HG03354 (cell line): ENCODE data around the gene UBE2G1.

Experiments used
- ATAC-seq: cut with Tn5 transposase; IDR thresholded peaks from one replicate; pipeline ENCODE4 v1.9.1; 2021; ENCODE audit warnings: mild to moderate bottlenecking; ENCODE audit not compliant: unreplicated experiment, poor library complexity, severe bottlenecking

UBE2G1 gene, protein sequence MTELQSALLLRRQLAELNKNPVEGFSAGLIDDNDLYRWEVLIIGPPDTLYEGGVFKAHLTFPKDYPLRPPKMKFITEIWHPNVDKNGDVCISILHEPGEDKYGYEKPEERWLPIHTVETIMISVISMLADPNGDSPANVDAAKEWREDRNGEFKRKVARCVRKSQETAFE

DNA sequence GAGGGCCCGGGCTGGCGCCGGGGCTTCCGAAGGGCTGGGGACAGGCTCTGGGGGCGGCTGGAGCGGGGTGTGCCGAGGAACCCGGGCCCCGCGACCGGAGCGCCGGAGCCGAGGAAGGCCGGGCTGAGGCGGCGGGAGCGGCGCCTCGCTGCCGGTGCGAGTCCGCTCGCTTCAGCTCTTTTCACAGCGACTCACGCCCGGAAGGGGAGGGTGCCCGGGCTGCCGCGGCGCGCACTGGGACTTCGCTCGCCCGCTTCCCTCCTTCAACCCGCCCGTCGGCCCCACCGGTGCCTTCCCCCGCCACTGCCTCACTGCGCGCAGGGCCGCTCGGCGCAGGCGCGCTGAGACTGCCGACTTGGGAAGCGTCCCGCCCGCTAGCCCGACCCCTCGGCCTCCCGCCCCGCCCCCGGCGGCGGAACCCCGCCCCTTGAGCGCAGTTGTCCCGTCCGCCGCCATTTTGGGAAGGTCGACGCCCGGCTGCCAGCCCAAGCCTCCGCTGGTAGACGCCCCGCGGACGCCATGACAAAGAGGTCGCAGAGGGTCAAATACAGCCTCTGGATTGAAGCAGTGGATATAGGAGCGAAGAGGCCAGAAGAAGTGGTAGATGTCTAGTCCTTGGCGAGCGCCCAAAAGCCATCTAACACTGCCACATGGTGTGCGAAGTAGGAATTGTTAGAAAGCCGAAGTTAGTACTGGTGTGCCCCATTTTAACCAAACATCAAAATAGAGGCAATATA, at the start of gene UBE2G1:
UBE2G1 (minus strand) TSS at position 349 of the 737 bp plus-strand sequence. CDS start 359 bp downstream, outside the sequence.
- ATAC-seq = peak; percentile 77

GRCh38 chr17:4412933-4413831, 46.7 kb upstream of the UBE2G1 start:
- peak; percentile 71 for ATAC-seq

DNA sequence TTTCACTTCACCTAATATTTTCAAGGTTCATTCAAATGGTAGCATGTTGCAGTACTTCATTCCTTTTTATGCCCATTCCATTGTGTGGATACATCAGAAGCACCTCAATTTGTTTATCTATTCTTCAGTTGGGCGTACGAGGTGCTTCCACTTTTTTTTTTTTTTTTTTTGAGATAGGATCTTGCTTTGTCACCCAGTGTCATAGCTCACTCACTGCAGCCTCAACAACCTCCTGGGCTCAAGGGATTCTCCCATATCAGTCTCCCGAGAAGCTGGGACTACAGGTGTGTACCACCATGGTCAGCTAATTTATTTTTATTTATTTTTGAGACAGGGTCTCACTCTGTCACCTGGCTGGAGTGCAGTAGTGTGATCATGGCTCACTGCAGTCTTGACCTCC, 44.7 kb upstream of the UBE2G1 start:
- ATAC-seq = no peak

DNA sequence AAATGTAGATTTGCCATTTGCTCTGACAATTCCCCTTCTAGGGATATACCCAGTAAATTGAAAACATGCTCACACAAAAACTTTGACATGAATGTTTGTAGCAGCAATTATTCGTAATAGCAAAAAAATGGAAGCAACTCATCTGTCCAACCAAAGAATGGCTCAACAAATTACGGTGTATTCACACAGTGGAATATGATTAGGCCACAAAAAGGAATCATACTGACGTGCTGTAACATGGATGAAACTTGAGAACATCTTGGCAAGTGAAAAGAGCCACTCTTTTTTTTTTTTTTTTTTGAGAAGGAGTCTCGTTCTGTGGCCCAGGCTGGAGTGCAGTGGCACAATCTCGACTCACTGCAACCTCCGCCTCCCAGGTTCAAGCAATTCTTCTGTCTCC, 43.2 kb upstream of the UBE2G1 start:
- no peak for ATAC-seq

GRCh38 chr17:4407851-4408250, 41.4 kb upstream of the UBE2G1 start:
- ATAC-seq = no peak

- ATAC-seq = no peak
Measured at GRCh38 chr17:4407216-4407615, 40.7 kb upstream of the UBE2G1 start.

DNA sequence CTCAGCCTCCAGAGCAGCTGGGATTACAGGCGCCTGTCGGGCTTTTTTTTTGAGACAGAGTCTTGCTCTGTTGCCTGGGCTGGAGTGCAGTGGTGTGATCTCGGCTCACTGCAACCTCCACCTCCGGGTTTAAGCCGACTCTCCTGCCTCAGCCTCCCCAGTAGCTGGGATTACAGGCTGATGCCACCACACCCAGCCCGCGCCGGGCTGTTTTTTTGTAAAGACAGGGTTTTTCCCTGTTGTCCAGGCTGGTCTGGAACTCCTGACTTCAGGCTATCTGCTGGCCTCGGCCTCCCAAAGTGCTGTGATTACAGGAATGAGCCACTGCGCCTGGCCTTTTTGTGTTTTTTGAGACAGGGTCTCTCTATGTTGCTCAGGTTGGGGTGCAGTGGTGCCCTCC, 39.9 kb upstream of the UBE2G1 start:
- no peak for ATAC-seq

DNA sequence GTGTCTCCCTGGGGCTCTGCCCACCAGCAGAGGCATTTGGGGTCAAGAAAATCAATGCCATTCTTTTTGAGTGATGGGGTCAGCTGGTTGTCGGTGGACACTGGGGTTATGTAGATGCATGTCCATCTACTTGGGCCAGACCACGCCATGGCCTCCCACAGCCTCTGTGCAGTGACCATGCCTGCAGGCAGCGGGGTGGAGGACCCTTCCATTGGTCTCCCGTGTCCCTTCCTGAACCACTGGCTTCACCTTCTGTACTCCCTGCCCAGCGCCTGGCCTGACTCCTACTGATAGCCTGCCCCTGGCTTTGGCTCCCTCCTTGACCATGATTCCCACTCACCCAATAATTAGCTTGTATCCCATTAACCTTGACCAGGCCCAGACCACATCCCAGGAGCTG, 39.2 kb upstream of the UBE2G1 start:
- ATAC-seq = no peak

GRCh38 chr17:4405038-4405669, 38.7 kb upstream of the UBE2G1 start:
- no peak for ATAC-seq

DNA sequence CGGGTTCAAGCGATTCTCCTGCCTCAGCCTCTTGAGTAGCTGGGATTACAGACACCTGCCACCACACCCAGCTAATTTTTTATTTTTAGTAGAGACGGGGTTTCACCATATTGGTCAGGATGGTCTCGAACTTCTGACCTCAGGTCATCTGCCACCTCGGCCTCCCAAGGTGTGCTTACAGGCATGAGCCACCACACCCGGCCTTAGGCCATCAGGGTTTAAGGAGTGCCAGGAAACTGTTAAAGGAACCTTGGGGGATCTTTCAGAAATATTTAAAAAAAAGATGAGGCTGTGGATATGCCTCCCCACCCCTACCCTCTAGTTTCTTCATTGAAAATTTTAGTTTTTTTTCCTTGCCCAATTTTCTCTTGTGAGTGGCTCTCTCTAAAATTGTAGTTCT, 31.4 kb upstream of the UBE2G1 start:
- ATAC-seq = no peak

GRCh38 chr17:4395111-4395478, 28.6 kb upstream of the UBE2G1 start:
- no peak for ATAC-seq

DNA sequence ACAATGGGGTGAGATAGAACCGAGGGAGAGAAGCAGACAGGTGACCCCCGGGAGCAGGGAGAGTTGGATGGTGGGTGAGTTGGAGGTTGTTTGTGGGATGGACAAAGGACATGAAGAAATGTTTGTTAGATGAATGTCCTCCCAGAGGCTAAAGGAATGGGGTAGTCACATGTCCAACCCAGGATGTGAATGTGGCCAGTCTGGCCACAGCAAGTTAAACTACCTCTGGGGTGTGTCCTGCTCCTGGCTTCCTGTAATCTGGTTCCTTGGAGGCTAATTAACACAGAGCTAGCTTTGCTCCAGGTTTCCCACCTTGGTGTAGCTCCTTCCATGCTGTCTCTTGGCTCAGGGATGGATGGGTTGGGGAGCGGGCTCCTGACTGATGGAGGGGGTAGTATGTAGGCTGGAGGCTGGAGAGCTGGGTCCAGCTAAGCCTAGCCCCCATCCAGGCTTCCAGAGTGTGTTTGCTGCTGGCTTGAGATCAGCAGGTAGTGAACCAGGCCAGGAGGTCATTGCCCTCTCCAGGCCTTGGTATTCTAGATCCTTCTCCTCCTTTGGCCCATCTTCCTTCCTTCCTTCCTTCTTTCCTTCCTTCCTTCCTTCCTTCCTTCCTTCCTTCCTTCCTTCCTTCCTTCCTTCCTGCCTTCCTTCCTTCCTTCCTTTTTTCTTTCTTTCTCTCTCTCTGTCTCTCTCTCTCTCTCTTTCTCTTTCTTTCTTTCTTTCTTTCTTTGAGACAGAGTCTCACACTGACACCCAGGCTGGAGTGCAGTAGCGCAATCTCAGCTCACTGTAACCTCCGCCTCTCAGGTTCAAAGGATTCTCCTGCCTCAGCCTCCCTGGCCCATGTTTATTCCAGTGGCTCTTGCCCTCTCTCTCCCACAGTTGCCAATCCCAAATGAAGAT, 28.0 kb upstream of the UBE2G1 start:
- ATAC-seq = no peak

- ATAC-seq = no peak
Measured at GRCh38 chr17:4393806-4394205, 27.3 kb upstream of the UBE2G1 start.

GRCh38 chr17:4389079-4389478, 22.6 kb upstream of the UBE2G1 start:
- no peak for ATAC-seq

DNA sequence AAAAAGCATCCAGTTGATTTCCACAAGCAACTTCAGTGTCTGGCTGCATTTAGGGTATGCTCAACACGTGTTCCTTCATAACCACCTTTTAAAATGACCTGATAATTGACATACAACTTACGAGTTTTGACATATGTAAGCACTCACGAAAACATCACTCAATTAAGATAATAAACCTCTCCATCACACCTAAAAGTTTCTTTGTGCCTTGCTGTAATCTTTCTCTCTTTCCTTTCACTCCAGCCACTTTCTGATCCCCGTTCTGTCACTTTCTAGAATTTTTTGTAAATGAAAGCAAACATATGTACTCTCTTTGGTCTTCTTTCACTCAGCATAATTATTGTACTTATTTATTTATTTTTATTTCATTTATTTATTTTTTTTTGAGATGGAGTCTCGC, 20.7 kb upstream of the UBE2G1 start:
- no peak for ATAC-seq

- no peak for ATAC-seq
Measured at GRCh38 chr17:4386406-4386805, 19.9 kb upstream of the UBE2G1 start.

- ATAC-seq = no peak
Measured at GRCh38 chr17:4381690-4382671, 15.5 kb upstream of the UBE2G1 start.

DNA sequence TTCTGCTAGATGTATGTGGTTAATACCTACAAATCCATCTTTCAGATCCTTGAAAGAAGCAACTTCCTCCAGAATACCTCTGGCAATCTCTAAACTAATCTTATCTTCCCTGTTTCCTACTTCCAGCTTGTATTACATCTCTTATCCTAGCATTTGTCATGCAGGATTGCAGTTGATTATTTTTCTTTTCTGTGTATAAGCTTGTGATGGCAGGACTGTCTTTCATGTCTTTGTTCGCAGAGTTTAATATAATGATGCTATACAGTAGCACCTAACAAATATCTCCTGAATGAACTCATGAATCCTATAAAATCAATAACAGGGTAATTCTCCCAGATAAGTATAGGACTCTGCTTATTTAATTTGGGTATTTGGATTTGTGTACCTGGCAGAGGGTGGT, 12.2 kb upstream of the UBE2G1 start:
- no peak for ATAC-seq
